GM12878 (cell line): ENCODE results near the gene COA3. TPM values are rescaled to one million over a fixed set of nuclear protein-coding genes. Genes with fewer than 3 reads are reported as not detected.
A peak's percentile ranks its signal among the peaks of the same experiment; 100 is the strongest.

Source experiments
- CEBPB ChIP-seq, 2 experiments: fragments of 150-350 bp in 1 of 2; IDR thresholded peaks; 2 replicates each; pipeline ENCODE4 v1.6.1; 2012 to 2014; ENCODE audit warnings: low read depth in 2 of 2, low read length in 2 of 2, borderline replicate concordance in 1 of 2, inconsistent platforms in 1 of 2
- EGR1 ChIP-seq, 2 experiments: IDR thresholded peaks; 1 replicate in 1 of 2; 2 replicates in 1 of 2; pipeline ENCODE4 v1.6.1; 2011 to 2012; ENCODE audit warnings: low read depth in 2 of 2, low read length in 2 of 2, borderline replicate concordance in 1 of 2, mild to moderate bottlenecking in 1 of 2, moderate library complexity in 1 of 2
- GATAD2B ChIP-seq: fragments of 450-650 bp; conservative IDR thresholded peaks from 2 replicates; pipeline ENCODE4 v1.6.1; 2017; ENCODE audit warnings: low read depth, mild to moderate bottlenecking, moderate library complexity
- NFYA ChIP-seq: IDR thresholded peaks from 2 replicates; pipeline ENCODE4 v1.6.1; 2011; ENCODE audit warnings: low read depth, mild to moderate bottlenecking, low read length, improper control_type of control experiment, borderline replicate concordance
- NR2C1 ChIP-seq: fragments of 450-650 bp; IDR thresholded peaks from 2 replicates; pipeline ENCODE4 v1.6.1; 2017; ENCODE audit warnings: antibody characterized with exemption, mild to moderate bottlenecking, moderate library complexity
- POLR2AphosphoS2 ChIP-seq: IDR thresholded peaks from 2 replicates; pipeline ENCODE4 v1.6.1; 2011; ENCODE audit warnings: low read depth, mild to moderate bottlenecking, low read length, improper control_type of control experiment, moderate library complexity
- RB1 ChIP-seq: fragments of 450-650 bp; formaldehyde crosslinking; IDR thresholded peaks from 2 replicates; pipeline ENCODE4 v1.6.1; 2017; ENCODE audit warnings: mild to moderate bottlenecking, borderline replicate concordance
- SIN3A ChIP-seq: IDR thresholded peaks from 2 replicates; pipeline ENCODE4 v1.6.1; 2012; ENCODE audit warnings: low read depth, low read length, improper control_type of control experiment
- SPI1 ChIP-seq: IDR thresholded peaks from 2 replicates; pipeline ENCODE4 v1.6.1; 2011; ENCODE audit warnings: low read depth, mild to moderate bottlenecking, low read length, moderate library complexity, borderline replicate concordance; ENCODE audit not compliant: insufficient read depth
- SUZ12 ChIP-seq: fragments of 200-600 bp; sonication (generic); IDR thresholded peaks from one replicate; pipeline ENCODE4 v1.6.1; 2018; ENCODE audit warnings: antibody characterized with exemption, mild to moderate bottlenecking; ENCODE audit not compliant: unreplicated experiment
- TCF12 ChIP-seq: IDR thresholded peaks from 2 replicates; pipeline ENCODE4 v1.6.1; 2011; ENCODE audit warnings: low read depth, mild to moderate bottlenecking, low read length
- WRNIP1 ChIP-seq: IDR thresholded peaks from 2 replicates; pipeline ENCODE4 v1.6.1; 2011; ENCODE audit warnings: low read depth, low read length, improper control_type of control experiment, borderline replicate concordance
- YBX1 ChIP-seq: fragments of 450-650 bp; IDR thresholded peaks from 2 replicates; pipeline ENCODE4 v1.6.1; 2016; ENCODE audit warnings: antibody characterized with exemption
- ZZZ3 ChIP-seq: IDR thresholded peaks from 2 replicates; pipeline ENCODE4 v1.6.1; 2011; ENCODE audit warnings: low read depth; ENCODE audit not compliant: control insufficient read depth, insufficient read length
- polyA plus RNA-seq, 11 experiments: library from polyadenylated mRNA; depleted of rRNA in 4 of 11; unstranded in 6 of 11; stranded (reverse) in 5 of 11; fragments of >200 nt; fragmentation: Nextera tagmentation in 4 of 11; fragmentation: Illumina TruSeq in 1 of 11; extraction: Ambion mirVana in 4 of 11; extraction: Trizol in 1 of 11; gene quantifications; 1 replicate in 1 of 11; 2 replicates in 10 of 11; pipeline versions ENCODE4 v1.2.1 to v1.2.3, GENCODE V29; 2011 to 2016; ENCODE audit warnings: inconsistent platforms in 2 of 11, missing spikeins in 2 of 11, low read depth in 1 of 11
- total RNA-seq, 4 experiments: library from RNA; depleted of rRNA in 3 of 4; stranded (reverse); fragments of >200 nt in 3 of 4; fragmentation: Illumina TruSeq in 1 of 4; extraction: Trizol in 1 of 4; gene quantifications; 2 replicates each; pipeline versions ENCODE4 v1.2.1 to v1.2.3, GENCODE V29; 2013 to 2021
- TF ChIP-seq, protein P1 (sequence below): fragments of 450-650 bp; IDR thresholded peaks from 2 replicates; pipeline ENCODE4 v1.6.1; 2017; ENCODE audit warnings: mild to moderate bottlenecking
- TF ChIP-seq, protein P2 (sequence below): fragments of 450-650 bp; IDR thresholded peaks from 2 replicates; pipeline ENCODE4 v1.6.1; 2018; ENCODE audit warnings: borderline replicate concordance, mild to moderate bottlenecking; ENCODE audit not compliant: partially characterized antibody
- TF ChIP-seq, protein P3 (sequence below): fragments of 450-650 bp; conservative IDR thresholded peaks from 2 replicates; pipeline ENCODE4 v1.6.1; 2017; ENCODE audit warnings: mild to moderate bottlenecking, moderate library complexity
- TF ChIP-seq, protein P4 (sequence below): fragments of 450-650 bp; IDR thresholded peaks from 2 replicates; pipeline ENCODE4 v1.6.1; 2016; ENCODE audit warnings: mild to moderate bottlenecking, moderate library complexity, borderline replicate concordance

The COA3 gene
- total and polyA plus RNA-seq, 10 of the 15 experiments (the other 5 are each of a cell fraction or from before 2014, with no cell fraction given), result 45.2 to 161 (median 64.6) TPM

DNA sequence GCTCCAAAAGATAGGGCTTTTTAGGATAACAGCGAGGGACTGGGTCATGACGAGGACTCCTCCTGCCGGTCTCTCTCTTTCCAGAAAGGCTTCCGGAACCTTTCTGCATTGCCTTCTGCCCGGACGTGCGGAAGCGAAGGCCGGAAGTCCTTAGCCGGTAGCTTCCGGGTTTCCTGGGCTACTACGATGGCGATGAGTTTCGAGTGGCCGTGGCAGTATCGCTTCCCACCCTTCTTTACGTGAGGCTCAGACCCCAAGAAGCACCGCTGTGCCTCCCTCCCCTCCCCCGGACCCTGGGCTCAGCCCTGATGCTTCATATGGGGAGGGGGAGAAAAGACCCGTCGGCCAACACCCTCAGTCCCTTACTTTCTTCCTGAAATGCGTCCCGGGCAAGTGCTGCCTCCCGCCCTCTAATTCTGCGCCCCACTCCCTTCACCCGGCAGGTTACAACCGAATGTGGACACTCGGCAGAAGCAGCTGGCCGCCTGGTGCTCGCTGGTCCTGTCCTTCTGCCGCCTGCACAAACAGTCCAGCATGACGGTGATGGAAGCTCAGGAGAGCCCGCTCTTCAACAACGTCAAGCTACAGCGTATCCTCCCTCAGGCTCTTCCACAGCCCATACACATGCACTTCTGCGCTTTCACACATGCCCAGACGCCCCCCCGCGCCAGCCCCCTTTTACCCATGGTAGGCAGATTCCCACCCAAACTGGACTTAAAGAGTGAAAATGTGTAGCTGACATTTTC is 25.0 kb downstream of the COA3 start, which contains the start of gene VPS25 (continued):
- no peak for TF ChIP-seq CEBPB (IDR thresholded peaks at IDR 0.05; ENCODE audit: borderline replicate concordance in 1 of 2, low read depth in 2 of 2, low read length in 2 of 2)
- peak; percentile 83; the same call in 1 of the 2 replicates for TF ChIP-seq TCF12
- no peak for TF ChIP-seq SUZ12
- TF ChIP-seq RB1, result peak; percentile 76; the same call in 1 of the 2 replicates
- TF ChIP-seq ZZZ3, result peak; percentile 68
- TF ChIP-seq NFYA, result no peak
- TF ChIP-seq SIN3A, result peak; percentile 69
- peak; percentile 85 for TF ChIP-seq NR2C1
- peak; percentile 65; the same call in 1 of the 2 replicates for TF ChIP-seq GATAD2B
- TF ChIP-seq, protein P1, sequence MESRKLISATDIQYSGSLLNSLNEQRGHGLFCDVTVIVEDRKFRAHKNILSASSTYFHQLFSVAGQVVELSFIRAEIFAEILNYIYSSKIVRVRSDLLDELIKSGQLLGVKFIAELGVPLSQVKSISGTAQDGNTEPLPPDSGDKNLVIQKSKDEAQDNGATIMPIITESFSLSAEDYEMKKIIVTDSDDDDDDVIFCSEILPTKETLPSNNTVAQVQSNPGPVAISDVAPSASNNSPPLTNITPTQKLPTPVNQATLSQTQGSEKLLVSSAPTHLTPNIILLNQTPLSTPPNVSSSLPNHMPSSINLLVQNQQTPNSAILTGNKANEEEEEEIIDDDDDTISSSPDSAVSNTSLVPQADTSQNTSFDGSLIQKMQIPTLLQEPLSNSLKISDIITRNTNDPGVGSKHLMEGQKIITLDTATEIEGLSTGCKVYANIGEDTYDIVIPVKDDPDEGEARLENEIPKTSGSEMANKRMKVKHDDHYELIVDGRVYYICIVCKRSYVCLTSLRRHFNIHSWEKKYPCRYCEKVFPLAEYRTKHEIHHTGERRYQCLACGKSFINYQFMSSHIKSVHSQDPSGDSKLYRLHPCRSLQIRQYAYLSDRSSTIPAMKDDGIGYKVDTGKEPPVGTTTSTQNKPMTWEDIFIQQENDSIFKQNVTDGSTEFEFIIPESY, result no peak
- TF ChIP-seq, protein P2, sequence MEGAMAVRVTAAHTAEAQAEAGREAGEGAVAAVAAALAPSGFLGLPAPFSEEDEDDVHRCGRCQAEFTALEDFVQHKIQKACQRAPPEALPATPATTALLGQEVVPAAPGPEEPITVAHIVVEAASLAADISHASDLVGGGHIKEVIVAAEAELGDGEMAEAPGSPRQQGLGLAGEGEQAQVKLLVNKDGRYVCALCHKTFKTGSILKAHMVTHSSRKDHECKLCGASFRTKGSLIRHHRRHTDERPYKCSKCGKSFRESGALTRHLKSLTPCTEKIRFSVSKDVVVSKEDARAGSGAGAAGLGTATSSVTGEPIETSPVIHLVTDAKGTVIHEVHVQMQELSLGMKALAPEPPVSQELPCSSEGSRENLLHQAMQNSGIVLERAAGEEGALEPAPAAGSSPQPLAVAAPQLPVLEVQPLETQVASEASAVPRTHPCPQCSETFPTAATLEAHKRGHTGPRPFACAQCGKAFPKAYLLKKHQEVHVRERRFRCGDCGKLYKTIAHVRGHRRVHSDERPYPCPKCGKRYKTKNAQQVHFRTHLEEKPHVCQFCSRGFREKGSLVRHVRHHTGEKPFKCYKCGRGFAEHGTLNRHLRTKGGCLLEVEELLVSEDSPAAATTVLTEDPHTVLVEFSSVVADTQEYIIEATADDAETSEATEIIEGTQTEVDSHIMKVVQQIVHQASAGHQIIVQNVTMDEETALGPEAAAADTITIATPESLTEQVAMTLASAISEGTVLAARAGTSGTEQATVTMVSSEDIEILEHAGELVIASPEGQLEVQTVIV, result peak; percentile 79
- TF ChIP-seq WRNIP1, result peak; percentile 95; the same call in 1 of the 2 replicates
- TF ChIP-seq SPI1, result peak; percentile 5; the same call in 1 of the 2 replicates
- TF ChIP-seq EGR1 (IDR thresholded peaks at IDR 0.05; ENCODE audit: borderline replicate concordance in 1 of 2, low read depth in 2 of 2, low read length in 2 of 2), result peak; percentile 59 to 85; a peak in 2 of 3 replicates
- peak; percentile 79; the same call in 1 of the 2 replicates for TF ChIP-seq POLR2AphosphoS2
- no peak for TF ChIP-seq YBX1
- TF ChIP-seq, protein P3, sequence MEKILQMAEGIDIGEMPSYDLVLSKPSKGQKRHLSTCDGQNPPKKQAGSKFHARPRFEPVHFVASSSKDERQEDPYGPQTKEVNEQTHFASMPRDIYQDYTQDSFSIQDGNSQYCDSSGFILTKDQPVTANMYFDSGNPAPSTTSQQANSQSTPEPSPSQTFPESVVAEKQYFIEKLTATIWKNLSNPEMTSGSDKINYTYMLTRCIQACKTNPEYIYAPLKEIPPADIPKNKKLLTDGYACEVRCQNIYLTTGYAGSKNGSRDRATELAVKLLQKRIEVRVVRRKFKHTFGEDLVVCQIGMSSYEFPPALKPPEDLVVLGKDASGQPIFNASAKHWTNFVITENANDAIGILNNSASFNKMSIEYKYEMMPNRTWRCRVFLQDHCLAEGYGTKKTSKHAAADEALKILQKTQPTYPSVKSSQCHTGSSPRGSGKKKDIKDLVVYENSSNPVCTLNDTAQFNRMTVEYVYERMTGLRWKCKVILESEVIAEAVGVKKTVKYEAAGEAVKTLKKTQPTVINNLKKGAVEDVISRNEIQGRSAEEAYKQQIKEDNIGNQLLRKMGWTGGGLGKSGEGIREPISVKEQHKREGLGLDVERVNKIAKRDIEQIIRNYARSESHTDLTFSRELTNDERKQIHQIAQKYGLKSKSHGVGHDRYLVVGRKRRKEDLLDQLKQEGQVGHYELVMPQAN, result peak; percentile 81
- TF ChIP-seq, protein P4, sequence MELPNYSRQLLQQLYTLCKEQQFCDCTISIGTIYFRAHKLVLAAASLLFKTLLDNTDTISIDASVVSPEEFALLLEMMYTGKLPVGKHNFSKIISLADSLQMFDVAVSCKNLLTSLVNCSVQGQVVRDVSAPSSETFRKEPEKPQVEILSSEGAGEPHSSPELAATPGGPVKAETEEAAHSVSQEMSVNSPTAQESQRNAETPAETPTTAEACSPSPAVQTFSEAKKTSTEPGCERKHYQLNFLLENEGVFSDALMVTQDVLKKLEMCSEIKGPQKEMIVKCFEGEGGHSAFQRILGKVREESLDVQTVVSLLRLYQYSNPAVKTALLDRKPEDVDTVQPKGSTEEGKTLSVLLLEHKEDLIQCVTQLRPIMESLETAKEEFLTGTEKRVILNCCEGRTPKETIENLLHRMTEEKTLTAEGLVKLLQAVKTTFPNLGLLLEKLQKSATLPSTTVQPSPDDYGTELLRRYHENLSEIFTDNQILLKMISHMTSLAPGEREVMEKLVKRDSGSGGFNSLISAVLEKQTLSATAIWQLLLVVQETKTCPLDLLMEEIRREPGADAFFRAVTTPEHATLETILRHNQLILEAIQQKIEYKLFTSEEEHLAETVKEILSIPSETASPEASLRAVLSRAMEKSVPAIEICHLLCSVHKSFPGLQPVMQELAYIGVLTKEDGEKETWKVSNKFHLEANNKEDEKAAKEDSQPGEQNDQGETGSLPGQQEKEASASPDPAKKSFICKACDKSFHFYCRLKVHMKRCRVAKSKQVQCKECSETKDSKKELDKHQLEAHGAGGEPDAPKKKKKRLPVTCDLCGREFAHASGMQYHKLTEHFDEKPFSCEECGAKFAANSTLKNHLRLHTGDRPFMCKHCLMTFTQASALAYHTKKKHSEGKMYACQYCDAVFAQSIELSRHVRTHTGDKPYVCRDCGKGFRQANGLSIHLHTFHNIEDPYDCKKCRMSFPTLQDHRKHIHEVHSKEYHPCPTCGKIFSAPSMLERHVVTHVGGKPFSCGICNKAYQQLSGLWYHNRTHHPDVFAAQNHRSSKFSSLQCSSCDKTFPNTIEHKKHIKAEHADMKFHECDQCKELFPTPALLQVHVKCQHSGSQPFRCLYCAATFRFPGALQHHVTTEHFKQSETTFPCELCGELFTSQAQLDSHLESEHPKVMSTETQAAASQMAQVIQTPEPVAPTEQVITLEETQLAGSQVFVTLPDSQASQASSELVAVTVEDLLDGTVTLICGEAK, result peak; percentile 99
